Uterus (tissue), 2 donors: ENCODE measurements around the gene CCDC174.

Experiments used
- CTCF ChIP-seq, 4 experiments: fragments of 200-600 bp in 2 of 4; fragments of 450-650 bp in 2 of 4; sonication (generic) in 2 of 4; IDR thresholded peaks; one replicate each; pipeline ENCODE4 v1.5.1; 2016 to 2019; ENCODE audit warnings: antibody characterized with exemption in 4 of 4, mild to moderate bottlenecking in 2 of 4, moderate library complexity in 1 of 4
- POLR2A ChIP-seq, 2 donors: fragments of 450-650 bp; IDR thresholded peaks; one replicate each; pipeline ENCODE4 v1.6.1; 2016; ENCODE audit warnings: antibody characterized with exemption in 2 of 2, mild to moderate bottlenecking in 1 of 2, moderate library complexity in 1 of 2

GRCh38 chr3:14640157-14640562 is 11.4 kb upstream of the CCDC174 start:
- TF ChIP-seq POLR2A (IDR thresholded peaks at IDR 0.05) (no peak), CTCF (IDR thresholded peaks at IDR 0.05) (no peak)
